Activated T-helper 9 cell treated with anti-CD3 and anti-CD28 coated beads, Interleukin-2, amount 50 U/mL, for 16 hours (primary cell): ENCODE results near the gene ST3GAL5.
A peak's percentile ranks its signal among the peaks of the same experiment; 100 is the strongest.
"Not testable (repeated sequence)": the region's sequence is repeated elsewhere in the genome, so short reads cannot be mapped to it uniquely, and the experiment has no call there.

Source experiments
- DNase-seq: peaks from one replicate; pipeline ENCODE4 v3.0.0-alpha.2; 2020; ENCODE audit warnings: low read depth

The ST3GAL5 gene

GRCh38 chr2:85888684-85889626, at the start of gene ST3GAL5:
Gene ST3GAL5, minus strand, starts transcription at chr2:85888990. Its CDS starts 85 bp downstream, at chr2:85888905.
- DNase-seq, result peak; percentile 93

DNA sequence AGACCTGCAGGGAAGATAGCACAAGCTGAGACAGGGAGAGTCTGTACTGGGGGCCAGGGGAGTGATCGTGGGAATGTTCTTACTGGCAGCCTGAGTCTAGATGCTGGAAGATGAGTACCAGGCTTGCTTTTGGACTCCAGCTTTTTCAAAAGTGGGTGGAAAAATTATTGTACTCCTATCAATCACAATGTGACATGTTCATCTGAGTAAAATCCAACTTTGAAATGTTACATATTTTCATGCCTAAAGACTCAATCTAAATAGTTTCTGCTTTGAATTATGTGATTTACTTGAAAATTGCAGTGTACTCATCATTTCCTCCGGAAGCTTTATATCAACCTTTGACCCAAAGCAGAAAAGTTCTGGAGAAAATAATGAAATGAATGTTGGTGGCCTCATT, 49.7 kb upstream of the ST3GAL5 start:
- DNase-seq, result no peak

- DNase-seq, result no peak
Observed at GRCh38 chr2:85937069-85937439, 48.3 kb upstream of the ST3GAL5 start.

- DNase-seq, result no peak
Observed at GRCh38 chr2:85936421-85937068, 47.8 kb upstream of the ST3GAL5 start.

DNA sequence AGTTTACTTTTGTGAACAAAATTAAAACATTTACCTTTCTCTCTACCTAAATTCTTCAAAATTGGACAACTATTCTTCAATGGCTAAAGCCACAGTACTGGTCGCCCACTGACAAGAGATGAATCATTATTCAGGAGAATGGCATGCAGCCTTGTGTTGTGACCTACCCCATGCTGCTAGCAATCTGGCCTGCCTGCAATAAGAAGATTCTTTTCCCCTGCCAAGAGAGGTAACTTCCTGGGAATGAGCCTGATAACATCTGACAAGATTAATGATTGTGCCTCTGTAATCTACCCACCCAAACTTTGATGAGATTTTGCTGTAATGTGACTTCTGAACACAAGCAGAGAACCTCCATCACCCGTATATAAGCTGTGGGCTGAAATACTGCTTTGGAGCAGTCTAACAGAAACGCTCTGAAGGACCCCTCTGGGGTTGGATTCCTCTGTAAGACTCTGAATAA, 47.0 kb upstream of the ST3GAL5 start:
- no peak for DNase-seq

DNA sequence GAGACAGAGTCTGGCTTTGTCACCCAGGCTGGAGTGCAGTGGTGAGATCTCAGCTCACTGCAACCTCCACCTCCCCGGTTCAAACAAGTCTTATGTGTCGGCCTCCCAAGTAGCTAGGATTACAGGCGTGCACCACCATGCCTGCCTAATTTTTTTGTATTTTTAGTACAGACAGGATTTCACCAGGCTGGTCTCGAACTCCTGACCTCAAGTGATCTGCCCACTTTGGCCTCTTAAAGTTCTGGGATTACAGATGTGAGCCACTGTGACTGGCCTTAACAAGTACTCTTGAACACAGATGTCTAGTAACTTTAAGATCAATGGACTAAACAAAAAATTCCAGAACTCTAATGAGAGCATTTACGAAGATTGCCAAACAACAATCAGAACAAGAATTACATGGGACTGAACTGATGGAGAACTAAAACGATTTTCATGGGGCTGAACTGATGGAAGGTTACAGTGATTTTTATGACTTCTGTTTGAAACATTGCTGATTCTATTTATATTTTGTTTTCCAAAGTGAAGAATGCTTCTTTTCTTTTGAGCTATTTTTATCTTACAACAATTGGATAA, 46.5 kb upstream of the ST3GAL5 start:
- no peak for DNase-seq

GRCh38 chr2:85933753-85934594, 45.2 kb upstream of the ST3GAL5 start:
- no peak for DNase-seq

GRCh38 chr2:85931151-85931550, 42.4 kb upstream of the ST3GAL5 start:
- DNase-seq, result not testable (repeated sequence)

- DNase-seq, result no peak
Observed at GRCh38 chr2:85930129-85931124, 41.6 kb upstream of the ST3GAL5 start.

DNA sequence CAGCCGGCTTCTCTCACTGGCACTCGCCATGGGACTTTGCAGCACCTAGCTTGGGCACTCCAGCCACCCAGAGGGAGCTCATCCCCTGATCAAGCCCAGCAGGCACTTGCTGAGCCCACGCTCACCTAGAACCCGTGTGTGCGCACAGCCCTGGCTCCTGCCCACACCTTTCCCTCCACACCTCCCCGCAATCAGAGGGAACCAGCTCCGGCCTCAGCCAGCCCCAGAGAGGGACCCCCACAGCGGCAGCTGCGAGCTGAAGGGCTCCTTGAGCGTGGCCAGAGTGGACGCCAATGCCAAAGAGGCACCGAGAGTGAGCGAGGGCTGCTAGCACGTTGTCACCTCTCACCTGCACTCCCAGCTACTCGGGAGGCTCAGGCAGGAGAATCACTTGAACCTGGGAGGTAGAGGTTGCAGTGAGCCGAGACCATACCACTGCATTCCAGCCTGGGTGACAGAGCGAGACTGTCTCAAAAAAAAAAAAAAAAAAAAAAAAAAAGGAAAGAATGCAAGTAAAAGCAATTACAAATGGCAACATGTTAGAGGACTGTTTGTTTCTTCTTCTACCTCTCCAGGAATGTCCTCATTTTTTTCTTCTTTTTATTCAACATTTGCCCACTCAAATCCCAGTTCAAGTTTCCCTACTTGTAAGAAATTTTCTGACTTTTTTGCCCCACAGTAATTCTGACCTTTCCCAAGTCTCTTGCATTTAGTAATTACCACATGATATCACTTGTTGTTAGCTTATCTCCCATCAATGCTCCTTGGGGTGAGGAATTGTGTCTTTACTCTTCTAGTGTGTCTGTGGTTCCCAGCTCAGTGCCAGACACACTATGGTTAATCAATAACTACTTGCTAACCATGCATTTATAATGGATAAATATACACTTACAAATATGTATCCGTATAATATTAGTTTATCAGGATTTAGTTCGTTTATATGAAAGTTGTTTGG, 40.6 kb upstream of the ST3GAL5 start:
- no peak for DNase-seq

DNA sequence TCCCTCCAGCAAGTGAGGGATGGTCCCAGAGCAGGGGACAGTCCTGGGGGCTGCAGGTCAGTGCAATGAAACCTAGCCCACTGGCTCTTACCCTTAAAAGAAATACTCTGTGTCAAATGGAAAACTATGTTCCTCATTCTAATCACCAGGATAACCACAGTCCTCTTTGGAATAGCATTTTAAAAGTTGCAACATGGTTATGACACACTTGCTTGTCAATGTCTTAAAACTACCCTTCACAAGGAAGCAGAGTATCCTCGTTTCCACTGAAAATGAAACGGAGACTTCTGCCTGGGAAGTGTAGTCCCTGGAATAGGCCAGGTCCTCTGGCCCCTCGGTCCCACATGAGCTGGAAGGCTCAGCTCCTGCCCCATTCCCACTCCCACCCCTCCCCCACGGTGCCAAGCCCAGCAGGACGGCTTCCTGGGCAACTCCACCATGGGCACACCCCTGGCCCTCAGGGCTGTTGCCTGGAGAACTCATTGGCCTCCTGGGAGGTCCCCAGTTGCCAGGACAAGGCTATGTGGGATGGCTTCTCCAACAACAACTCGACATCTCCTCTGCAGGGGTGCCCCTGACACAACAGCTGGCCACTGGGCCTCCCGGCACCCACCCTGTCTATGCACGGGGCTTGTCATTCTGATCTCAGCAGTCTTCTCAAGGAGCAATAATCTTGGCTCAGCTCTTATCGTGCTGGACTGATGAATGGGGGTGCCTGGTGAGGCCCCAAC, 38.3 kb upstream of the ST3GAL5 start:
- no peak for DNase-seq

DNA sequence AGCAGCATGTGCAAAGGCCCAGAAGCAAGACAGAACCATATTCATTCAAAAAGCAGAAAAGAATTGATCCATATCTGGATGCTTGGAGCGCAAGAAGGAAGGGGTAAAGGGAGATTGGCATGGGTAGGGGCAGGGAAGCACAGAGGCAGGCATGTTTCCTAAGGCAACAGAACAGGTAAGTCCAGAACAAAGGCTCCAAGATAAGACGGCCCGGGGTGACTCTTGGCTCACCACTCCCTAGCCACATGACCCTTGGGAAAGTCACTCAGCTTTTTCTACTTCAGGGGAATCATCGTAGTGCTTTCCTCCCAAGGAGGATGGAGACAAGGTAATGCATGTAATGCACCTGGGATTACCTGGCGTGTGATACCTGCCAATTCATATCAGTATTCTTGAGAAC, 37.7 kb upstream of the ST3GAL5 start:
- no peak for DNase-seq

- no peak for DNase-seq
Observed at GRCh38 chr2:85925216-85925671, 36.5 kb upstream of the ST3GAL5 start.

DNA sequence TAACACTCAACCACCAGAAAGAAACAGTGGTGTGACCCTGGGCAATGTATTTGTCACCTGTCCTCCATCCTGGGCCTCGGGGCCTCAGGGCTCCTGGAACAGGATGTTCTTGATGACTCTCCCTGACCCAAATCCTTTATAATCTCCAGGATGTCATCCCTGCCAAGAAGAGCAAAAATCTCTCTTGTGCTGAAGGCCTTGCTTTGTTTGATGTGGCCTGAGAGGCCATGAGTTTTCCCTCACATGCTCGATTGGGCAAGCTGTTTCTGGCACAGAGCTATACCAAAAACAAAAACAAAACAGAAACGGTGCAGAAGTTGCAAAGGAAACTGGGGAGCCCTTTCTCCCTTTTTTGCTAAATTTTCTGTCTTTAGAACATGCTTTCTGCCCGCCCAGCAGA, 35.7 kb upstream of the ST3GAL5 start:
- no peak for DNase-seq

- DNase-seq, result no peak
Observed at GRCh38 chr2:85922199-85922598, 33.4 kb upstream of the ST3GAL5 start.

DNA sequence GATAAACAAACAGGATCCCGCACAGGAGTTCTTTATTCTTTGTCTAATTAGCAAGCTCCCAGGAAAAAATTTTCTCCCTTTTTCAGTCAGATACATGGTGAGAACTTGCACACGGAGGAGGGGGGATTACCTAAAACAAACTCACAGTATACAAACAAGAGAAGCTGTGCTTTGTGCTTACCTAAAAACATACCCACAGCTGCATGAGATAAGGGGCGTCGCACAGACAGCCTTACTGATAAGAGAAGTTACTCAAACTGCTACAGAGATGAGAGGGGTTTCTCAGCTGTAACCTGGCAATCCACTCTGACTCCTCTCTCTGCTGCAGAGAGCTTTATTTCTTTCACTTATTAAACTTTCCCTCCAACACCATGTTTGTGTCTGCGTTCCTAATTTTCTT, 32.9 kb upstream of the ST3GAL5 start:
- DNase-seq, result no peak

DNA sequence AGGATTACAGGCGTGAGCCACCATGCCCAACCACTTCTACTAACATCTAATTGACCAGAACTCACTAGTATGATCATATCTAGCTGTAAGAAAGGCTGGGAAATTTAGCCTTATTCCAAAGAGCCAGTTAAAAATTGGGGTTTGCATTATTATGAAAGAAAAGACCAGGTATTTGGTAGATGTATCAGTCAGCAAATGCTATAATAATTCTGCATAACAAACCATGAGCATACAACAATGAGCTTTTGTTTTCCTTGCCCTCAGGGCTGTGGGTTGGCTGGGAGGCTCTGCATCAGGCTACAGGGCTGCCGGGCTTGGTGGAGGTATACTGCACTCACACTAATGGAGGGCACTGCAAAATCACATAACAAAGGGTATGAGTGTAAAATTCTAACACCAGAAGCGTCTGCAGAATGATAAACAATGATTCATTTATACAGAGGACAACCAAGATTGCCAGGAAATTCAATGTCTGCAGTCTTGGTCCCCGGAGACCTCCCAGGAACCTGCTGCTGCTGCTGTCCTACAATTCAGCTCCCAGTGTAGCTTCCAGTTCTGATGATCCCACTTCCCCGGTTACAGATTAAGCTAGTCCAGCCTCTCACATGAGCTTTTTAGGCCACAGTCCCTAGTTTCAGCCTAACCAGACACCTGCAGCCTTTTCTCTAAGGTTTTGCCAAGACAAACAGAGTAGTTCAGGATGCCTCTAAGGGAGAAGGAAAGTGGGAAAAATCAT, 32.2 kb upstream of the ST3GAL5 start:
- no peak for DNase-seq
